NT2/D1 (cell line): ENCODE measurements around the gene SND1.

Experiments used
- SUZ12 ChIP-seq: IDR thresholded peaks from 2 replicates; pipeline ENCODE4 v1.6.1; 2011; ENCODE audit not compliant: insufficient read length, insufficient read depth; ENCODE audit errors: extremely low read depth
- YY1 ChIP-seq: IDR thresholded peaks from 2 replicates; pipeline ENCODE4 v1.6.1; 2011; ENCODE audit not compliant: insufficient read length, insufficient read depth
- ZNF274 ChIP-seq: IDR thresholded peaks from 2 replicates; pipeline ENCODE4 v1.6.1; 2011; ENCODE audit warnings: mild to moderate bottlenecking, low read depth, low read length

GRCh38 chr7:127908430-127909258 lies 256.6 kb downstream of the SND1 start:
- TF ChIP-seq YY1 (no peak), ZNF274 (no peak), SUZ12 (no peak)
